Mesodermal cell (in vitro differentiated cells): ENCODE measurements around the gene LMF2.
"Not testable (repeated sequence)": the region's sequence is repeated elsewhere in the genome, so short reads cannot be mapped to it uniquely, and the experiment has no call there.

Experiments used
- H3K27ac ChIP-seq: 2 replicates; pipeline ENCODE4 v1.7.0; 2013; ENCODE audit warnings: mild to moderate bottlenecking, low read depth, low read length, moderate library complexity; ENCODE audit not compliant: severe bottlenecking
- H3K36me3 ChIP-seq: 2 replicates; pipeline ENCODE4 v1.7.1; 2013; ENCODE audit warnings: mild to moderate bottlenecking, low read length, moderate library complexity; ENCODE audit not compliant: control insufficient read depth, insufficient read depth
- H3K4me1 ChIP-seq: one replicate; pipeline ENCODE4 v1.7.1; 2013; ENCODE audit warnings: mild to moderate bottlenecking, low read length; ENCODE audit not compliant: insufficient read depth, control insufficient read depth, poor library complexity, severe bottlenecking
- H3K4me3 ChIP-seq: 2 replicates; pipeline ENCODE4 v1.7.0; 2013; ENCODE audit warnings: low read length, control low read depth, mild to moderate bottlenecking; ENCODE audit not compliant: insufficient read depth, poor library complexity, severe bottlenecking; ENCODE audit errors: extremely low read depth
- H3K9me3 ChIP-seq: 2 replicates; pipeline ENCODE4 v1.7.1; 2013; ENCODE audit warnings: mild to moderate bottlenecking, low read length, moderate library complexity; ENCODE audit not compliant: control insufficient read depth
- WGBS, 2 experiments: methylation state at CpG; one replicate each; pipeline ENCODE4 v1.1.5; 2013; ENCODE audit warnings: missing lambda C conversion rate in 2 of 2; ENCODE audit not compliant: insufficient coverage in 2 of 2; 5-methylcytosine and 5-hydroxymethylcytosine counted together

The LMF2 gene

GRCh38 chr22:50522208-50522805 lies 14.8 kb upstream of the LMF2 start:
- Histone ChIP-seq H3K4me3 (no peak overlapping the region), H3K4me1 (peaks cover 8% of the 10 kb centered on the region), H3K9me3 (no peaks in the 10 kb centered on the region), H3K27ac (no peak overlapping the region), H3K36me3 (peaks cover 63% of the 10 kb centered on the region)
- WGBS, 2 experiments = 92 to 98% methylated on average over 12 to 14 of the region's 15 CpGs

DNA sequence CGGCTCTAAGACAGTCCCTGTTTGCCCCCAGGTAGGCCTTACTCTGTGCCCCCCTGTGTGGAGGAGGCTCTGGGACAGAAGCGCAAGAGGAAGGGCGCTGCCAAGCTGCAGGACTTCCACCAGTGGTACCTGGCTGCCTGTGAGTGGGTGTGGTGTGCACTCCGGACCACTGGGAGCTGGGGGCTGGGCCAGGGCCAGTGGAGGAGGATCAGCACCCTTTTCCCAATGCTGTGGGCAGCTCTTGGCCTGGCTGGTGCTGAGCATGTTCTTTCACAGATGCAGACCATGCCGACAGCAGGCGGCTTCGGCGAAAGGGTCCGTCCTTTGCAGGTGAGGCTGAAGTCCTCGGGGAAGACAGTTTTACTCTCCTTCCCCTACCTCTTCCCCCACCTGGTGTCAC lies 14.2 kb upstream of the LMF2 start:
- H3K36me3 ChIP-seq = peaks cover 69% of the 10 kb centered on the region
- peaks cover 8% of the 10 kb centered on the region for H3K4me1 ChIP-seq
- no peaks in the 10 kb centered on the region for H3K9me3 ChIP-seq
- 94 to 96% methylated on average over 7 to 10 of the region's 10 CpGs for WGBS, 2 experiments
- no peak overlapping the region for H3K27ac ChIP-seq
- no peak overlapping the region for H3K4me3 ChIP-seq

GRCh38 chr22:50520826-50521453 lies 13.4 kb upstream of the LMF2 start:
- peaks cover 77% of the 10 kb centered on the region for H3K36me3 ChIP-seq
- H3K9me3 ChIP-seq = no peaks in the 10 kb centered on the region
- WGBS, 2 experiments = 97 to 99% methylated on average over 11 to 12 of the region's 13 CpGs
- peaks cover 8% of the 10 kb centered on the region for H3K4me1 ChIP-seq
- H3K4me3 ChIP-seq = no peak overlapping the region
- no peak overlapping the region for H3K27ac ChIP-seq

DNA sequence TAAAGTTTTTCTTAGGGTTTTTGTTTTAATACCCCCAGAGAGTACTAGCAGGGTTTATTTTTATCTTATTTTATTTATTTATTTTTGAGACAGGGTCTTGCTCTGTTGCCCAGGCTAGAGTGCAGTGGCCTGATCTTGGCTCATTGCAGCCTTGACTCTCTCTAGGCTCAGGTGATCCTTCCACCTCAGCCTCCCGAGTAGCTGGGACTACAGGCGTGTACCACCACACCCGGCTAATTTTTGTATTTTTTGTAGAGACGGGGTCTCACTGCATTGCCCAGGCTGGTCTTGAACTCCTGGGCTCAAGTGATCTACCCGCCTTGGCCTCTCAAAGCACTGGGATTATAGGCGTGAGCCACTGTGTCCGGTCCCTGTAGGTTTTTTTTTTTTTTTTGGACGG lies 12.7 kb upstream of the LMF2 start:
- 95% methylated on average over 6 to 7 of the region's 8 CpGs for WGBS, 2 experiments
- H3K27ac ChIP-seq, H3K4me1 ChIP-seq, H3K4me3 ChIP-seq, H3K9me3 ChIP-seq: not testable (repeated sequence)
- H3K36me3 ChIP-seq = peaks cover 81% of the 10 kb centered on the region

DNA sequence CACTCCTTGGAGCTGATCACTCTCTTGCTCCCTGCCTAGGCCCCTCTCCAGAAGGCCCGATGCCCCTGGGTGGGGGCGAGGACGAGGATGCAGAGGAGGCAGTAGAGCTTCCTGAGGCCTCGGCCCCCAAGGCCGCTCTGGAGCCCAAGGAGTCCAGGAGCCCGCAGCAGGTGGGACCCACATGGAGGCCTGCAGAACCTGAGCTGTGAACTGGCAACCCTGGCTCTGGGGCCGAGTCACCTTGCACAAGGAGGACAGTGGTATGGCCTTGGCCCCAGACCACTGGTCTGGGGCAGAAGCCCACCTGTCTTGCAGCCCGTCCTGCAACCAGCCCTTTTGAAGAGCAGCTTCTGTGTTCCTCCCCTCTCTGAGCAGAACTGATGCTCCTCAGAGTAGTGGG lies 11.6 kb upstream of the LMF2 start:
- no peaks in the 10 kb centered on the region for H3K9me3 ChIP-seq
- no peak overlapping the region for H3K4me3 ChIP-seq
- H3K36me3 ChIP-seq = peaks cover 87% of the 10 kb centered on the region
- no peak overlapping the region for H3K27ac ChIP-seq
- WGBS, 2 experiments = 99 to 100% methylated on average over 7 to 8 of the region's 8 CpGs
- H3K4me1 ChIP-seq = peaks cover 4% of the 10 kb centered on the region

DNA sequence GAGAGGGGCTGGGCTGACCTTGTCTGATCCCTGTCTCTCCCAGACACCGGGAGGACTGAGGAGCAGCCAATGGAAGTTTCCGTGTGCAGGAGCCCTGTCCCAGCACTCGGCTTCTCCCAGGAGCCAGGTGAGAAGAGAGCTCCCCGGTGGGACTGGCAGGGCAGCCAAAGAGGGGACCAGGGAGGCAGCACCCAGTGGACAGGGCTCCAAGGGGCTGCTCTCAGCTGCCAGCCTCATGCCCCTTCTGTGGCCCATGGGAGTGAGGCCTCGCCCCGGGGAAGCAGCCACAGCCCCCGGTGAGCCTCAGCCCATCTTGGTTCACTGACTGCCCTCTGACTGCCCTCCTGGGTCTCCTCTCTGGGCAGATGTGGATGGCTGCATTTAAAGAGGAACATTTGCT lies 11.1 kb upstream of the LMF2 start:
- 96 to 97% methylated on average over 4 to 7 of the region's 7 CpGs for WGBS, 2 experiments
- Histone ChIP-seq H3K36me3 (peaks cover 85% of the 10 kb centered on the region), H3K9me3 (no peaks in the 10 kb centered on the region), H3K4me1 (no peaks in the 10 kb centered on the region), H3K4me3 (no peak overlapping the region), H3K27ac (no peak overlapping the region)

GRCh38 chr22:50517495-50518260 lies 10.2 kb upstream of the LMF2 start:
- H3K4me1 ChIP-seq = no peaks in the 10 kb centered on the region
- H3K36me3 ChIP-seq = peaks cover 77% of the 10 kb centered on the region
- H3K27ac ChIP-seq = no peak overlapping the region
- WGBS, 2 experiments = 92 to 94% methylated on average over 17 to 18 of the region's 20 CpGs
- H3K9me3 ChIP-seq = no peaks in the 10 kb centered on the region
- H3K4me3 ChIP-seq = no peak overlapping the region

- Histone ChIP-seq H3K4me3 (no peak overlapping the region), H3K9me3 (no peaks in the 10 kb centered on the region), H3K36me3 (peaks cover 77% of the 10 kb centered on the region), H3K27ac (no peak overlapping the region), H3K4me1 (no peaks in the 10 kb centered on the region)
- WGBS, 2 experiments = 94 to 95% methylated on average over 14 to 15 of the region's 16 CpGs
These were observed 9.4 kb upstream of the LMF2 start for GRCh38 chr22:50516891-50517290.

DNA sequence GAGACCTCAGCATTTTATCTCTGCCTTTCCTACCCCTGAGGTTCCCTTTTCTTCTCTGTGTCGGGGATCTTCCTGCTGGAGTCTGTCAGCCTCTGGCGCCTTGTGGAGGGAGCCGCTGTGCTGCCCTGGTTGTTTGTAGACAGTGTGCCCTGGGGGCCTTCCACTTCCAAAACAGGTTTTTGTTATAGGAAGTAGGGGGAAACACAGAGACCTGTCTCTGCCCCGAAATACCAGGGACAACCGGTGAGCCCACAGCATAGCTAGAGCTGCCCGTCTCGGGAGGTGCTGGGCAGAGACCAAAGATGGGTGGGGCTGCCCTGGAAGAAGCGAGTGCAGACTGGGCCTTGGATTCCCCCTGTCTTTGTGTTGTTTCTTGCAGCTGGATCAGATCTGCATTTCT lies 8.6 kb upstream of the LMF2 start:
- H3K9me3 ChIP-seq = no peaks in the 10 kb centered on the region
- H3K4me1 ChIP-seq = no peaks in the 10 kb centered on the region
- H3K4me3 ChIP-seq = no peak overlapping the region
- H3K27ac ChIP-seq = no peak overlapping the region
- WGBS, 2 experiments = 95 to 98% methylated on average over 5 of the region's 8 CpGs
- peaks cover 70% of the 10 kb centered on the region for H3K36me3 ChIP-seq

DNA sequence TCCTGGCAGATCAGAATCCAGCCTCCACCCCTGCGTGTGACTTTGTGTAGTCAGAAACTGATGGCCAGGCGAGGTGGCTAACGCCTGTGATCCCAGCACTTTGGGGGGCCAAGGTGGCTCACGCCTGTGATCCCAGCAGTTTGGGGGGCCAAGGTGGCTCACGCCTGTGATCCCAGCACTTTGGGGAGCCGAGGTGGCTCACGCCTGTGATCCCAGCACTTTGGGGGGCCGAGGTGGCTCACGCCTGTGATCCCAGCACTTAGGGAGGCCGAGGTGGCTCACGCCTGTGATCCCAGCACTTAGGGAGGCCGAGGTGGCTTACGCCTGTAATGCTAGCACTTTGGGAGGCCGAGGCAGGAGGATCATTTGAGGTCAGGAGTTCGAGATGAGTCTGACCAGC lies 5.7 kb upstream of the LMF2 start:
- no peaks in the 10 kb centered on the region for H3K9me3 ChIP-seq
- 94 to 96% methylated on average over 15 of the region's 15 CpGs for WGBS, 2 experiments
- no peak overlapping the region for H3K4me3 ChIP-seq
- peaks cover 6% of the 10 kb centered on the region for H3K4me1 ChIP-seq
- H3K36me3 ChIP-seq = peaks cover 49% of the 10 kb centered on the region
- no peak overlapping the region for H3K27ac ChIP-seq

DNA sequence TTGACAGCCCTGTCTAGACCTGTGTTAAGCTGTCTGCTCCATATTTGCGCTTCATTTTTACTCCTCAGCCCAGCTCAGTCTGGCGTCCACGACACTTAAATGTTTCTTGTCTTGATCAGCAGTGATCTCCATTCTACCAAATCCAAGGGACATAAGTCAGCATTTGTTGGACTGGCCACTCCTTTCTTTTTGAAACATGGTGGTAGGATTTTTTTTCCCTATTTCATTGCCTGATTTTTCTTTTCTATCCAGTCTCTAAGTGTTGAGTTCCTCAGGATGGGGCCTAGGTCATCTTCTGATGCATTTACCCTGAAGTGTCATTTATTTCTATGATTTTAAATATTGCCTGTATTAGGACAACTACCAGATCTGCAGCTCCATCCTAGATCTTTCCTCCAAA lies 1.4 kb upstream of the LMF2 start:
- H3K4me1 ChIP-seq = peaks cover 13% of the 10 kb centered on the region
- peak overlapping the region; percentile 65 for H3K4me3 ChIP-seq
- H3K9me3 ChIP-seq = no peaks in the 10 kb centered on the region
- peaks cover 31% of the 10 kb centered on the region for H3K36me3 ChIP-seq
- H3K27ac ChIP-seq = no peak overlapping the region
- 49 to 55% methylated on average over 3 of the region's 3 CpGs for WGBS, 2 experiments
